HEK293 (cell line): ENCODE data around the gene HLA-DRB5.
"Not testable (repeated sequence)": the region's sequence is repeated elsewhere in the genome, so short reads cannot be mapped to it uniquely, and the experiment has no call there.

Experiments
- CTCF ChIA-PET: fragments of 350-600 bp; formaldehyde crosslinking; extraction: SDS; loops from one replicate; lab custom pipeline; 2021; ENCODE audit warnings: antibody characterized with exemption; lab: Yijun Ruan, JAX
- POLR2A ChIA-PET: fragments of 300-600 bp; formaldehyde crosslinking; extraction: SDS; loops from one replicate; lab custom pipeline; 2020; ENCODE audit warnings: antibody characterized with exemption, inconsistent platforms; lab: Yijun Ruan, JAX
- H3K27ac ChIP-seq: fragments of 200-500 bp; sonication (Bioruptor generic); 2 replicates; pipeline ENCODE4 v1.5.1; 2014; ENCODE audit warnings: low read depth, low read length, control low read depth, inconsistent platforms; ENCODE audit errors: extremely low read depth
- H3K36me3 ChIP-seq, 2 experiments: fragments of 200-500 bp in 1 of 2; sonication (Bioruptor generic) in 1 of 2; 1 replicate in 1 of 2; 2 replicates in 1 of 2; pipeline ENCODE4 v1.5.1; 2014 to 2017; ENCODE audit warnings: inconsistent platforms in 2 of 2, low read length in 2 of 2; ENCODE audit not compliant: control insufficient read depth in 2 of 2, insufficient read depth in 1 of 2
- H3K4me1 ChIP-seq: fragments of 200-500 bp; sonication (Bioruptor generic); 2 replicates; pipeline ENCODE4 v1.5.1; 2014; ENCODE audit warnings: mild to moderate bottlenecking, low read length, inconsistent platforms; ENCODE audit not compliant: control insufficient read depth, insufficient read depth
- H3K4me3 ChIP-seq: 2 replicates; pipeline ENCODE4 v1.5.1; 2011; ENCODE audit warnings: low read depth, mild to moderate bottlenecking, control low read depth, low read length, moderate library complexity
- H3K9me3 ChIP-seq: fragments of 200-500 bp; sonication (Bioruptor generic); 2 replicates; pipeline ENCODE4 v1.5.1; 2014; ENCODE audit warnings: low read depth, low read length, inconsistent platforms; ENCODE audit not compliant: control insufficient read depth, insufficient read depth
- BCL11B ChIP-seq: fragments of 450-650 bp; formaldehyde crosslinking; IDR thresholded peaks from 2 replicates; pipeline ENCODE4 v1.5.1; 2016; ENCODE audit warnings: low read depth, missing biosample characterization, missing genetic modification characterization
- ELK4 ChIP-seq: IDR thresholded peaks from 2 replicates; pipeline ENCODE4 v1.6.1; 2011; ENCODE audit warnings: mild to moderate bottlenecking, low read depth, low read length, borderline replicate concordance
- GLI4 ChIP-seq: fragments of 450-650 bp; formaldehyde crosslinking; IDR thresholded peaks from 2 replicates; pipeline ENCODE4 v1.5.1; 2016; ENCODE audit warnings: missing biosample characterization, missing genetic modification characterization
- HOXC10 ChIP-seq: sonication (generic); formaldehyde crosslinking; IDR thresholded peaks from 2 replicates; pipeline ENCODE4 v1.8.1; 2023; ENCODE audit warnings: mild to moderate bottlenecking, missing genetic modification reagents
- INSM2 ChIP-seq: fragments of 450-650 bp; formaldehyde crosslinking; IDR thresholded peaks from 2 replicates; pipeline ENCODE4 v1.5.1; 2016; ENCODE audit warnings: missing biosample characterization, missing genetic modification characterization
- KLF1 ChIP-seq: fragments of 450-650 bp; formaldehyde crosslinking; IDR thresholded peaks from 2 replicates; pipeline ENCODE4 v1.5.1; 2016; ENCODE audit warnings: missing biosample characterization, missing genetic modification characterization
- ZBTB49 ChIP-seq: fragments of 450-650 bp; formaldehyde crosslinking; IDR thresholded peaks from 2 replicates; pipeline ENCODE4 v1.5.1; 2016; ENCODE audit warnings: missing biosample characterization, missing genetic modification characterization, low read depth
- ZBTB6 ChIP-seq: fragments of 450-650 bp; formaldehyde crosslinking; IDR thresholded peaks from 2 replicates; pipeline ENCODE4 v1.5.1; 2017; ENCODE audit warnings: missing biosample characterization, missing genetic modification characterization
- ZEB2 ChIP-seq: fragments of 450-650 bp; formaldehyde crosslinking; IDR thresholded peaks from 2 replicates; pipeline ENCODE4 v1.5.1; 2016; ENCODE audit warnings: missing biosample characterization, missing genetic modification characterization
- ZFP69B ChIP-seq: fragments of 450-650 bp; formaldehyde crosslinking; IDR thresholded peaks from 2 replicates; pipeline ENCODE4 v1.5.1; 2016; ENCODE audit warnings: missing biosample characterization, missing genetic modification characterization
- ZIC2 ChIP-seq: fragments of 450-650 bp; formaldehyde crosslinking; IDR thresholded peaks from 2 replicates; pipeline ENCODE4 v1.5.1; 2016; ENCODE audit warnings: missing biosample characterization, missing genetic modification characterization
- ZNF10 ChIP-seq: fragments of 450-650 bp; formaldehyde crosslinking; IDR thresholded peaks from 2 replicates; pipeline ENCODE4 v1.5.1; 2017; ENCODE audit warnings: missing biosample characterization, missing genetic modification characterization
- ZNF140 ChIP-seq: fragments of 450-650 bp; formaldehyde crosslinking; IDR thresholded peaks from 2 replicates; pipeline ENCODE4 v1.5.1; 2016; ENCODE audit warnings: missing biosample characterization, missing genetic modification characterization
- ZNF174 ChIP-seq: fragments of 450-650 bp; formaldehyde crosslinking; IDR thresholded peaks from 2 replicates; pipeline ENCODE4 v1.5.0; 2017; ENCODE audit warnings: missing biosample characterization, mild to moderate bottlenecking, missing genetic modification characterization
- ZNF404 ChIP-seq: fragments of 450-650 bp; formaldehyde crosslinking; IDR thresholded peaks from 2 replicates; pipeline ENCODE4 v1.5.1; 2017; ENCODE audit warnings: missing biosample characterization, missing genetic modification characterization
- ZNF423 ChIP-seq: fragments of 450-650 bp; formaldehyde crosslinking; IDR thresholded peaks from 2 replicates; pipeline ENCODE4 v1.5.1; 2016; ENCODE audit warnings: missing biosample characterization, missing genetic modification characterization
- ZNF561 ChIP-seq: fragments of 450-650 bp; IDR thresholded peaks from 2 replicates; pipeline ENCODE4 v1.5.1; 2018; ENCODE audit warnings: missing biosample characterization, missing genetic modification characterization, borderline replicate concordance
- ZNF768 ChIP-seq: fragments of 450-650 bp; formaldehyde crosslinking; IDR thresholded peaks from 2 replicates; pipeline ENCODE4 v1.5.1; 2018; ENCODE audit warnings: missing biosample characterization, mild to moderate bottlenecking, missing genetic modification characterization
- ZNF785 ChIP-seq: fragments of 450-650 bp; formaldehyde crosslinking; IDR thresholded peaks from 2 replicates; pipeline ENCODE4 v1.5.1; 2016; ENCODE audit warnings: missing biosample characterization, missing genetic modification characterization

HLA-DRB5 gene

GRCh38 chr6:32529697-32530430 lies at the start of gene HLA-DRB5:
Gene HLA-DRB5, minus strand, starts transcription at chr6:32530287. Its CDS starts 63 bp downstream, at chr6:32530224.
- Histone ChIP-seq H3K9me3 (no peaks in the 10 kb centered on the region), H3K4me3 (no peak within 1 kb of the TSS), H3K27ac (no peak within 1 kb of the TSS), H3K36me3 (no peaks in the 10 kb centered on the region), H3K4me1 (no peaks in the 10 kb centered on the region)
- ChIA-PET POLR2A (no interaction called here), CTCF (interaction anchor here (0.6 kb wide), 2 partner anchors 33 to 247 kb away, joined by 3 to 5 read pairs; no protein-coding TSS in a partner anchor)
- TF ChIP-seq ZNF404 (tag by site-specific recombination) (no peak), ZNF785 (tag by site-specific recombination) (no peak), BCL11B (tag by site-specific recombination) (no peak), ZNF768 (no peak), ZIC2 (tag by site-specific recombination) (no peak), ZNF10 (no peak), ELK4 (no peak), ZBTB49 (no peak), GLI4 (tag by site-specific recombination) (no peak)

GRCh38 chr6:32578962-32579361 lies 48.9 kb upstream of the HLA-DRB5 start:
- no peak overlapping the region for H3K4me3 ChIP-seq
- H3K36me3 ChIP-seq, result peaks cover 0 to 6% of the 10 kb centered on the region in 2 experiments; a peak in 1 of 3 replicates
- ChIA-PET CTCF (interaction anchor here (0.7 kb wide), 1 partner anchor 44 kb away, joined by 3 read pairs; no protein-coding TSS in a partner anchor), POLR2A (no interaction called here)
- H3K4me1 ChIP-seq, result no peaks in the 10 kb centered on the region
- TF ChIP-seq ZEB2 (tag by site-specific recombination), result no peak
- no peak for TF ChIP-seq ZBTB6
- TF ChIP-seq ZNF561 (tag by site-specific recombination), result no peak
- H3K27ac ChIP-seq, result no peak overlapping the region
- no peaks in the 10 kb centered on the region for H3K9me3 ChIP-seq

- H3K4me1 ChIP-seq, POLR2A ChIA-PET, H3K36me3 ChIP-seq, H3K9me3 ChIP-seq, H3K4me3 ChIP-seq, H3K27ac ChIP-seq: not testable (repeated sequence)
- CTCF ChIA-PET, result interaction anchor here (1.6 kb wide), 1 partner anchor 14 kb away, joined by 3 read pairs; no protein-coding TSS in a partner anchor
These were observed 47.4 kb upstream of the HLA-DRB5 start for GRCh38 chr6:32577493-32577892.

GRCh38 chr6:32576250-32576649 lies 46.2 kb upstream of the HLA-DRB5 start:
- H3K4me1 ChIP-seq, result no peaks in the 10 kb centered on the region
- H3K36me3 ChIP-seq, result peaks cover 0 to 6% of the 10 kb centered on the region in 2 experiments; a peak in 1 of 3 replicates
- H3K27ac ChIP-seq, result no peak overlapping the region
- no peak overlapping the region for H3K4me3 ChIP-seq
- H3K9me3 ChIP-seq, result no peaks in the 10 kb centered on the region
- POLR2A ChIA-PET, result no interaction called here
- CTCF ChIA-PET, result no interaction called here
- TF ChIP-seq KLF1 (tag by site-specific recombination) (no peak), INSM2 (tag by site-specific recombination) (no peak), ZNF140 (tag by site-specific recombination) (no peak), ZNF423 (tag by site-specific recombination) (no peak), HOXC10 (no peak), ZFP69B (tag by site-specific recombination) (no peak), ZNF174 (tag by site-specific recombination) (no peak)
